GM23338 (cell line): ENCODE results near the gene GPR176. TPM values are rescaled to one million over a fixed set of nuclear protein-coding genes. Genes with fewer than 3 reads are reported as not detected.

Experiments
- ATAC-seq: fragments of 200-7000 bp; cut with Tn5 transposase; 3 replicates; pipeline ENCODE4 v1.9.1; 2020
- DNase-seq: peaks from one replicate; pipeline ENCODE4 v3.0.0-alpha.2; 2015; ENCODE audit warnings: low spot score
- H2AFZ ChIP-seq: fragments of 200-600 bp; sonication (generic); 2 replicates; pipeline ENCODE4 v1.8.0; 2016; ENCODE audit warnings: antibody characterized with exemption, mild to moderate bottlenecking, moderate library complexity
- H3F3A ChIP-seq: fragments of 200-600 bp; sonication (generic); replicated peaks from 2 replicates; pipeline ENCODE4 v1.8.0; 2017; ENCODE audit warnings: antibody characterized with exemption, mixed run types, low read depth
- H3K27ac ChIP-seq: fragments of 200-600 bp; sonication (generic); 2 replicates; pipeline ENCODE4 v1.6.1; 2016; ENCODE audit warnings: low read depth
- H3K27me3 ChIP-seq: fragments of 200-600 bp; sonication (generic); 2 replicates; pipeline ENCODE4 v1.8.0; 2016; ENCODE audit warnings: mild to moderate bottlenecking, mixed run types, moderate library complexity; ENCODE audit not compliant: insufficient read depth
- H3K36me3 ChIP-seq: fragments of 200-600 bp; sonication (generic); 2 replicates; pipeline ENCODE4 v1.8.0; 2016; ENCODE audit warnings: mild to moderate bottlenecking; ENCODE audit not compliant: insufficient read depth
- H3K4me1 ChIP-seq: fragments of 200-600 bp; sonication (generic); 2 replicates; pipeline ENCODE4 v1.8.0; 2016; ENCODE audit warnings: mild to moderate bottlenecking, moderate library complexity; ENCODE audit not compliant: insufficient read depth
- H3K4me2 ChIP-seq: fragments of 200-600 bp; sonication (generic); 2 replicates; pipeline ENCODE4 v1.7.1; 2017; ENCODE audit warnings: mixed run types
- H3K4me3 ChIP-seq: fragments of 200-600 bp; sonication (generic); 2 replicates; pipeline ENCODE4 v1.6.1; 2016; ENCODE audit warnings: mixed run types
- H3K79me2 ChIP-seq: fragments of 200-600 bp; sonication (generic); replicated peaks from 2 replicates; pipeline ENCODE4 v1.8.0; 2017; ENCODE audit warnings: mild to moderate bottlenecking; ENCODE audit not compliant: insufficient read depth
- H3K9me2 ChIP-seq: fragments of 200-600 bp; sonication (generic); 2 replicates; pipeline ENCODE4 v1.8.0; 2017; ENCODE audit not compliant: insufficient read depth
- H4K20me1 ChIP-seq: fragments of 200-600 bp; sonication (generic); replicated peaks from 2 replicates; pipeline ENCODE4 v1.8.0; 2017; ENCODE audit warnings: mild to moderate bottlenecking; ENCODE audit not compliant: insufficient read depth
- H3K27ac Mint-ChIP-seq: 2 replicates; pipeline ENCODE4 v1.8.0; 2020; ENCODE audit warnings: inconsistent platforms, mild to moderate bottlenecking, moderate library complexity, mixed read lengths
- H3K27me3 Mint-ChIP-seq: 3 replicates; pipeline ENCODE4 v1.8.0; 2022; ENCODE audit warnings: low read depth, mild to moderate bottlenecking, moderate library complexity, mixed read lengths, inconsistent platforms; ENCODE audit not compliant: insufficient read depth, poor library complexity
- H3K36me3 Mint-ChIP-seq: 3 replicates; pipeline ENCODE4 v1.8.0; 2021; ENCODE audit warnings: low read depth, mild to moderate bottlenecking, inconsistent platforms, moderate library complexity, mixed read lengths
- H3K4me1 Mint-ChIP-seq: 3 replicates; pipeline ENCODE4 v1.8.0; 2020; ENCODE audit warnings: mild to moderate bottlenecking, inconsistent platforms, mixed read lengths
- H3K4me3 Mint-ChIP-seq: 3 replicates; pipeline ENCODE4 v1.8.0; 2021; ENCODE audit warnings: moderate library complexity, mild to moderate bottlenecking, inconsistent platforms, mixed read lengths
- H3K9me3 Mint-ChIP-seq: 3 replicates; pipeline ENCODE4 v1.8.0; 2020; ENCODE audit warnings: moderate library complexity, mild to moderate bottlenecking, inconsistent platforms, mixed read lengths
- CREB1 ChIP-seq: fragments of 250-450 bp; sonication (Bioruptor Pico); IDR thresholded peaks from 2 replicates; pipeline ENCODE4 v1.5.0; 2020; ENCODE audit warnings: low read depth, mild to moderate bottlenecking, moderate library complexity
- EZH2 ChIP-seq: fragments of 200-600 bp; sonication (generic); IDR thresholded peaks from one replicate; pipeline ENCODE4 v1.8.0; 2017; ENCODE audit warnings: antibody characterized with exemption, mild to moderate bottlenecking, low read depth; ENCODE audit not compliant: unreplicated experiment
- EZH2phosphoT487 ChIP-seq: fragments of 200-600 bp; sonication (generic); IDR thresholded peaks from one replicate; pipeline ENCODE4 v1.8.1; 2018; ENCODE audit warnings: antibody characterized with exemption; ENCODE audit not compliant: unreplicated experiment
- JUNB ChIP-seq: IDR thresholded peaks from one replicate; pipeline ENCODE4 v1.6.1; 2016; ENCODE audit warnings: antibody characterized with exemption; ENCODE audit not compliant: unreplicated experiment
- NANOG ChIP-seq: IDR thresholded peaks from 2 replicates; pipeline ENCODE4 v1.6.1; 2016; ENCODE audit warnings: antibody characterized with exemption, borderline replicate concordance
- ZNF114 ChIP-seq: fragments of 250-450 bp; sonication (Bioruptor Pico); IDR thresholded peaks from 2 replicates; pipeline ENCODE4 v1.5.0; 2020; ENCODE audit warnings: mild to moderate bottlenecking, moderate library complexity
- ZNF331 ChIP-seq: fragments of 250-450 bp; sonication (Bioruptor Pico); IDR thresholded peaks from 2 replicates; pipeline ENCODE4 v1.5.0; 2020; ENCODE audit warnings: low read depth, mild to moderate bottlenecking, moderate library complexity
- polyA plus RNA-seq: library from polyadenylated mRNA; unstranded; fragments of >200 nt; fragmentation: Nextera tagmentation; extraction: Ambion mirVana; gene quantifications from 2 replicates; pipeline ENCODE4 v1.2.1, GENCODE V29; 2016
- total RNA-seq: library from RNA; depleted of rRNA; stranded (reverse); fragments of >200 nt; shearing (Covaris generic); gene quantifications from 2 replicates; pipeline ENCODE4 v1.2.3, GENCODE V29; 2014
- TF ChIP-seq, protein P1 (sequence below): fragments of 250-450 bp; sonication (Bioruptor Pico); IDR thresholded peaks from 2 replicates; pipeline ENCODE4 v1.5.0; 2020; ENCODE audit warnings: mild to moderate bottlenecking, moderate library complexity
- TF ChIP-seq, protein P2 (sequence below), 2 experiments: fragments of 200-600 bp in 1 of 2; sonication (generic) in 1 of 2; conservative IDR thresholded peaks; 2 replicates each; pipeline versions ENCODE4 v1.5.1 to v1.6.1; 2016 to 2017; ENCODE audit warnings: antibody characterized with exemption in 2 of 2, low read depth in 2 of 2, mild to moderate bottlenecking in 2 of 2, moderate library complexity in 1 of 2
- TF ChIP-seq, protein P3 (sequence below): IDR thresholded peaks from one replicate; pipeline ENCODE4 v1.6.1; 2018; ENCODE audit warnings: antibody characterized with exemption; ENCODE audit not compliant: unreplicated experiment

The GPR176 gene
- total and polyA plus RNA-seq, 2 experiments from 2014 or later, result 60.0 to 248 TPM

DNA sequence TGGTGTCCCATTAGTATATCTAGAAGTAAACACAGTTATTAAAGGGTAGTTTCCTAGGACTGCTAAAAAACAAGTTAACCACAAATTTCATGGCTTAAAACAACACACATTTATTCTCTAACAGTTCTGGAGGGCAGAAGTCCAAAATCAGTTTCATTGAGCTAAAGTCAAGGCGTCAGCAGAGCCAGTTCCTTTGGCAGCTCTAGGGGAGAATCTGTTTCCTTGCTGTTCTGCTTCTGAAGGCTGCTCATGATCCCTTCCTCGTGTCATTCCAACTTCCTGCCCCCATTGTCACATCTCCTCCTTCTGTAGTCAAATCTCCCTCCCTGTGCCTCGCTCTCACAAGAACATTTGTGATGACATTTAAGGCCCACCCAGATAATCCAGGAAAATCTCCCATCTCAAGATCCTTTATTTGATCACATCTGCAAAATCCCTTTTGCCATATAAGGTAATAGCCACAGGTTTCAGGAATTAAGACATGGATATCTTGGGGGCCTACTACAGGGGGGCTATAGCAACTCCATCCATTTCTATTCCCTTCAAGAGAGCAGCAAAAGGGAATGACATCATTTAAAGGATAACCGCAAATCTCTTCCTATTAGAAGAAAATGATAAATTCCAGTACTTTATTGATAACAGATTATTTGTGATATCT lies 50.1 kb downstream of the GPR176 start:
- peaks cover 74% of the 10 kb centered on the region for H3K4me1 Mint-ChIP-seq

More for the DNA sequence above, 50.1 kb downstream of the GPR176 start:
- Histone ChIP-seq H3K4me2 (no peak overlapping the region), H3K9me2 (no peaks in the 10 kb centered on the region), H4K20me1 (peaks cover 58% of the 10 kb centered on the region), H3F3A (0 out of 2 replicates have a peak, but pooled peaks cover 5% of the 10 kb centered on the region), H3K36me3 (peaks cover 5% of the 10 kb centered on the region; the same call in 1 of the 2 replicates), H3K4me1 (peaks cover 55% of the 10 kb centered on the region), H3K79me2 (peaks cover 100% of the 10 kb centered on the region), H2AFZ (no peak overlapping the region), H3K27ac (no peak overlapping the region), H3K4me3 (no peak overlapping the region), H3K27me3 (no peaks in the 10 kb centered on the region)
- Mint-ChIP-seq H3K9me3 (no peaks in the 10 kb centered on the region), H3K36me3 (peaks cover 36% of the 10 kb centered on the region), H3K4me3 (no peak overlapping the region), H3K27ac (peak overlapping the region; percentile 21; the same call in 1 of the 2 replicates), H3K27me3 (peaks cover 6% of the 10 kb centered on the region)
- ATAC-seq, result no peak; the same call in 2 of the 3 replicates
- TF ChIP-seq, protein P1, sequence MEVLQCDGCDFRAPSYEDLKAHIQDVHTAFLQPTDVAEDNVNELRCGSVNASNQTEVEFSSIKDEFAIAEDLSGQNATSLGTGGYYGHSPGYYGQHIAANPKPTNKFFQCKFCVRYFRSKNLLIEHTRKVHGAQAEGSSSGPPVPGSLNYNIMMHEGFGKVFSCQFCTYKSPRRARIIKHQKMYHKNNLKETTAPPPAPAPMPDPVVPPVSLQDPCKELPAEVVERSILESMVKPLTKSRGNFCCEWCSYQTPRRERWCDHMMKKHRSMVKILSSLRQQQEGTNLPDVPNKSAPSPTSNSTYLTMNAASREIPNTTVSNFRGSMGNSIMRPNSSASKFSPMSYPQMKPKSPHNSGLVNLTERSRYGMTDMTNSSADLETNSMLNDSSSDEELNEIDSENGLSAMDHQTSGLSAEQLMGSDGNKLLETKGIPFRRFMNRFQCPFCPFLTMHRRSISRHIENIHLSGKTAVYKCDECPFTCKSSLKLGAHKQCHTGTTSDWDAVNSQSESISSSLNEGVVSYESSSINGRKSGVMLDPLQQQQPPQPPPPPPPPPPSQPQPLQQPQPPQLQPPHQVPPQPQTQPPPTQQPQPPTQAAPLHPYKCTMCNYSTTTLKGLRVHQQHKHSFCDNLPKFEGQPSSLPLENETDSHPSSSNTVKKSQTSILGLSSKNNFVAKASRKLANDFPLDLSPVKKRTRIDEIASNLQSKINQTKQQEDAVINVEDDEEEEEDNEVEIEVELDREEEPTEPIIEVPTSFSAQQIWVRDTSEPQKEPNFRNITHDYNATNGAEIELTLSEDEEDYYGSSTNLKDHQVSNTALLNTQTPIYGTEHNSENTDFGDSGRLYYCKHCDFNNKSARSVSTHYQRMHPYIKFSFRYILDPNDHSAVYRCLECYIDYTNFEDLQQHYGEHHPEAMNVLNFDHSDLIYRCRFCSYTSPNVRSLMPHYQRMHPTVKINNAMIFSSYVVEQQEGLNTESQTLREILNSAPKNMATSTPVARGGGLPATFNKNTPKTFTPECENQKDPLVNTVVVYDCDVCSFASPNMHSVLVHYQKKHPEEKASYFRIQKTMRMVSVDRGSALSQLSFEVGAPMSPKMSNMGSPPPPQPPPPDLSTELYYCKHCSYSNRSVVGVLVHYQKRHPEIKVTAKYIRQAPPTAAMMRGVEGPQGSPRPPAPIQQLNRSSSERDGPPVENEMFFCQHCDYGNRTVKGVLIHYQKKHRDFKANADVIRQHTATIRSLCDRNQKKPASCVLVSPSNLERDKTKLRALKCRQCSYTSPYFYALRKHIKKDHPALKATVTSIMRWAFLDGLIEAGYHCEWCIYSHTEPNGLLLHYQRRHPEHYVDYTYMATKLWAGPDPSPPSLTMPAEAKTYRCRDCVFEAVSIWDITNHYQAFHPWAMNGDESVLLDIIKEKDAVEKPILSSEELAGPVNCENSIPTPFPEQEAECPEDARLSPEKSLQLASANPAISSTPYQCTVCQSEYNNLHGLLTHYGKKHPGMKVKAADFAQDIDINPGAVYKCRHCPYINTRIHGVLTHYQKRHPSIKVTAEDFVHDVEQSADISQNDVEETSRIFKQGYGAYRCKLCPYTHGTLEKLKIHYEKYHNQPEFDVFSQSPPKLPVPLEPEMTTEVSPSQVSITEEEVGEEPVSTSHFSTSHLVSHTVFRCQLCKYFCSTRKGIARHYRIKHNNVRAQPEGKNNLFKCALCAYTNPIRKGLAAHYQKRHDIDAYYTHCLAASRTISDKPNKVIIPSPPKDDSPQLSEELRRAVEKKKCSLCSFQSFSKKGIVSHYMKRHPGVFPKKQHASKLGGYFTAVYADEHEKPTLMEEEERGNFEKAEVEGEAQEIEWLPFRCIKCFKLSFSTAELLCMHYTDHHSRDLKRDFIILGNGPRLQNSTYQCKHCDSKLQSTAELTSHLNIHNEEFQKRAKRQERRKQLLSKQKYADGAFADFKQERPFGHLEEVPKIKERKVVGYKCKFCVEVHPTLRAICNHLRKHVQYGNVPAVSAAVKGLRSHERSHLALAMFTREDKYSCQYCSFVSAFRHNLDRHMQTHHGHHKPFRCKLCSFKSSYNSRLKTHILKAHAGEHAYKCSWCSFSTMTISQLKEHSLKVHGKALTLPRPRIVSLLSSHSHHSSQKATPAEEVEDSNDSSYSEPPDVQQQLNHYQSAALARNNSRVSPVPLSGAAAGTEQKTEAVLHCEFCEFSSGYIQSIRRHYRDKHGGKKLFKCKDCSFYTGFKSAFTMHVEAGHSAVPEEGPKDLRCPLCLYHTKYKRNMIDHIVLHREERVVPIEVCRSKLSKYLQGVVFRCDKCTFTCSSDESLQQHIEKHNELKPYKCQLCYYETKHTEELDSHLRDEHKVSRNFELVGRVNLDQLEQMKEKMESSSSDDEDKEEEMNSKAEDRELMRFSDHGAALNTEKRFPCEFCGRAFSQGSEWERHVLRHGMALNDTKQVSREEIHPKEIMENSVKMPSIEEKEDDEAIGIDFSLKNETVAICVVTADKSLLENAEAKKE (CRISPR knock-in tag), result no peak
- TF ChIP-seq NANOG, result no peak
- TF ChIP-seq, protein P2, sequence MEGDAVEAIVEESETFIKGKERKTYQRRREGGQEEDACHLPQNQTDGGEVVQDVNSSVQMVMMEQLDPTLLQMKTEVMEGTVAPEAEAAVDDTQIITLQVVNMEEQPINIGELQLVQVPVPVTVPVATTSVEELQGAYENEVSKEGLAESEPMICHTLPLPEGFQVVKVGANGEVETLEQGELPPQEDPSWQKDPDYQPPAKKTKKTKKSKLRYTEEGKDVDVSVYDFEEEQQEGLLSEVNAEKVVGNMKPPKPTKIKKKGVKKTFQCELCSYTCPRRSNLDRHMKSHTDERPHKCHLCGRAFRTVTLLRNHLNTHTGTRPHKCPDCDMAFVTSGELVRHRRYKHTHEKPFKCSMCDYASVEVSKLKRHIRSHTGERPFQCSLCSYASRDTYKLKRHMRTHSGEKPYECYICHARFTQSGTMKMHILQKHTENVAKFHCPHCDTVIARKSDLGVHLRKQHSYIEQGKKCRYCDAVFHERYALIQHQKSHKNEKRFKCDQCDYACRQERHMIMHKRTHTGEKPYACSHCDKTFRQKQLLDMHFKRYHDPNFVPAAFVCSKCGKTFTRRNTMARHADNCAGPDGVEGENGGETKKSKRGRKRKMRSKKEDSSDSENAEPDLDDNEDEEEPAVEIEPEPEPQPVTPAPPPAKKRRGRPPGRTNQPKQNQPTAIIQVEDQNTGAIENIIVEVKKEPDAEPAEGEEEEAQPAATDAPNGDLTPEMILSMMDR (conservative IDR thresholded peaks at IDR 0.05; ENCODE audit: low read depth in 2 of 2), result no peak
- no peak for TF ChIP-seq ZNF114 (CRISPR knock-in tag)
- no peak for TF ChIP-seq EZH2phosphoT487
- TF ChIP-seq, protein P3, sequence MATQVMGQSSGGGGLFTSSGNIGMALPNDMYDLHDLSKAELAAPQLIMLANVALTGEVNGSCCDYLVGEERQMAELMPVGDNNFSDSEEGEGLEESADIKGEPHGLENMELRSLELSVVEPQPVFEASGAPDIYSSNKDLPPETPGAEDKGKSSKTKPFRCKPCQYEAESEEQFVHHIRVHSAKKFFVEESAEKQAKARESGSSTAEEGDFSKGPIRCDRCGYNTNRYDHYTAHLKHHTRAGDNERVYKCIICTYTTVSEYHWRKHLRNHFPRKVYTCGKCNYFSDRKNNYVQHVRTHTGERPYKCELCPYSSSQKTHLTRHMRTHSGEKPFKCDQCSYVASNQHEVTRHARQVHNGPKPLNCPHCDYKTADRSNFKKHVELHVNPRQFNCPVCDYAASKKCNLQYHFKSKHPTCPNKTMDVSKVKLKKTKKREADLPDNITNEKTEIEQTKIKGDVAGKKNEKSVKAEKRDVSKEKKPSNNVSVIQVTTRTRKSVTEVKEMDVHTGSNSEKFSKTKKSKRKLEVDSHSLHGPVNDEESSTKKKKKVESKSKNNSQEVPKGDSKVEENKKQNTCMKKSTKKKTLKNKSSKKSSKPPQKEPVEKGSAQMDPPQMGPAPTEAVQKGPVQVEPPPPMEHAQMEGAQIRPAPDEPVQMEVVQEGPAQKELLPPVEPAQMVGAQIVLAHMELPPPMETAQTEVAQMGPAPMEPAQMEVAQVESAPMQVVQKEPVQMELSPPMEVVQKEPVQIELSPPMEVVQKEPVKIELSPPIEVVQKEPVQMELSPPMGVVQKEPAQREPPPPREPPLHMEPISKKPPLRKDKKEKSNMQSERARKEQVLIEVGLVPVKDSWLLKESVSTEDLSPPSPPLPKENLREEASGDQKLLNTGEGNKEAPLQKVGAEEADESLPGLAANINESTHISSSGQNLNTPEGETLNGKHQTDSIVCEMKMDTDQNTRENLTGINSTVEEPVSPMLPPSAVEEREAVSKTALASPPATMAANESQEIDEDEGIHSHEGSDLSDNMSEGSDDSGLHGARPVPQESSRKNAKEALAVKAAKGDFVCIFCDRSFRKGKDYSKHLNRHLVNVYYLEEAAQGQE, result no peak
- TF ChIP-seq ZNF331 (CRISPR knock-in tag), result no peak
- TF ChIP-seq EZH2, result no peak
- TF ChIP-seq CREB1 (CRISPR knock-in tag), result no peak
- no peak for TF ChIP-seq JUNB
- no peak for DNase-seq
